WERI-Rb-1 (cell line): ENCODE results near the gene CRYM.

ENCODE experiments used
- DNase-seq: peaks from one replicate; pipeline ENCODE4 v3.0.0-alpha.2; 2020
- H3K27ac ChIP-seq: fragments of 250-450 bp; sonication (Bioruptor Pico); 2 replicates; pipeline ENCODE4 v1.5.1; 2020; ENCODE audit warnings: mild to moderate bottlenecking, moderate library complexity
- H3K27me3 ChIP-seq: fragments of 250-450 bp; sonication (Bioruptor Pico); 2 replicates; pipeline ENCODE4 v1.5.1; 2021; ENCODE audit warnings: mild to moderate bottlenecking, low read depth, moderate library complexity; ENCODE audit not compliant: insufficient read depth, severe bottlenecking
- H3K36me3 ChIP-seq: fragments of 250-450 bp; sonication (Bioruptor Pico); 2 replicates; pipeline ENCODE4 v1.5.1; 2020; ENCODE audit warnings: mild to moderate bottlenecking, moderate library complexity
- H3K4me3 ChIP-seq: 2 replicates; pipeline ENCODE4 v1.5.1; 2011; ENCODE audit warnings: low read depth, mild to moderate bottlenecking, control low read depth, low read length
- H3K9me3 ChIP-seq: fragments of 250-450 bp; sonication (Bioruptor Pico); 2 replicates; pipeline ENCODE4 v1.5.1; 2021; ENCODE audit warnings: mild to moderate bottlenecking, moderate library complexity; ENCODE audit not compliant: severe bottlenecking
- TF ChIP-seq, protein P1 (sequence below): IDR thresholded peaks from 2 replicates; pipeline ENCODE4 v1.5.1; 2011; ENCODE audit warnings: low read depth, mild to moderate bottlenecking, control low read depth, inconsistent platforms, low read length

Gene CRYM

DNA sequence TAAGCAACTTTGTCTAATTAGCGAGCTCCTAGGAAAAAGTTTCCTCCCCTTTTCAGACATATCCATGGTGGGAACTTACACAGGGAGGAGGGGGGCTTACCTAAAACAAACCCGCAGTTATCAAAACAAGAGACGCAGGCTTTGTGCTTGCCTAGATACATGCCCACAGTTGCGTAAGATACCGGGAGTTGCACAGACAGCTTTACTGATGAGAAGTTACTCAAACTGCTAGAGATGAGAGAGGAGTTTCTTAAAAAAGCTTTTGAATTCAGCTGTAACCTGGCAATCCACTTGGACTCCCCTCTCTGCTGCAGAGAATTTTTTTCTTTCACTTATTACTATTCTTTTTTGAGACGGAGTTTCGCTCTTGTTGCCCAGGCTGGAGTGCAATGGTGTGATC is 59.9 kb downstream of the CRYM start:
- peaks cover 3% of the 10 kb centered on the region for H3K9me3 ChIP-seq
- H3K27me3 ChIP-seq = no peaks in the 10 kb centered on the region
- no peak overlapping the region for H3K4me3 ChIP-seq
- no peaks in the 10 kb centered on the region for H3K36me3 ChIP-seq
- TF ChIP-seq, protein P1, sequence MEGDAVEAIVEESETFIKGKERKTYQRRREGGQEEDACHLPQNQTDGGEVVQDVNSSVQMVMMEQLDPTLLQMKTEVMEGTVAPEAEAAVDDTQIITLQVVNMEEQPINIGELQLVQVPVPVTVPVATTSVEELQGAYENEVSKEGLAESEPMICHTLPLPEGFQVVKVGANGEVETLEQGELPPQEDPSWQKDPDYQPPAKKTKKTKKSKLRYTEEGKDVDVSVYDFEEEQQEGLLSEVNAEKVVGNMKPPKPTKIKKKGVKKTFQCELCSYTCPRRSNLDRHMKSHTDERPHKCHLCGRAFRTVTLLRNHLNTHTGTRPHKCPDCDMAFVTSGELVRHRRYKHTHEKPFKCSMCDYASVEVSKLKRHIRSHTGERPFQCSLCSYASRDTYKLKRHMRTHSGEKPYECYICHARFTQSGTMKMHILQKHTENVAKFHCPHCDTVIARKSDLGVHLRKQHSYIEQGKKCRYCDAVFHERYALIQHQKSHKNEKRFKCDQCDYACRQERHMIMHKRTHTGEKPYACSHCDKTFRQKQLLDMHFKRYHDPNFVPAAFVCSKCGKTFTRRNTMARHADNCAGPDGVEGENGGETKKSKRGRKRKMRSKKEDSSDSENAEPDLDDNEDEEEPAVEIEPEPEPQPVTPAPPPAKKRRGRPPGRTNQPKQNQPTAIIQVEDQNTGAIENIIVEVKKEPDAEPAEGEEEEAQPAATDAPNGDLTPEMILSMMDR = no peak
- no peak for DNase-seq
- H3K27ac ChIP-seq = no peak overlapping the region

DNA sequence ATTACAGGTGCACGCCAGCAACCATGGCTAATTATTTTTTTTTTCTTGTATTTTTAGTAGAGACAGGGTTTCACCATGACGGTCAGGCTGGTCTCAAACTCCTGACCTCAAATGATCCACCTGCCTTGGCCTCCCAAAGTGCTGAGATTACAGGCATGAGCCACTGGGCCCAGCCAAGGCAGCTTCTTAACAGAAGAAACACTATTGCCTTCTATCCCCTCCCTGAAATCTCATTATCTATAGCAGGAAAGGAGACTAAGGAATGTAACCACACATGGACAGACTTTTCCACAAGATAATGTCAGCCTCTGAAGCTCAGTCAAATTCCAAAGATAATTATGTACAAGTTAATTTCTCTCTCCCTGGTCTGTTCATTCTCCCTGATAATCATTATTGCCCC is 61.0 kb downstream of the CRYM start:
- Histone ChIP-seq H3K4me3 (no peak overlapping the region), H3K27ac (no peak overlapping the region), H3K27me3 (no peaks in the 10 kb centered on the region), H3K36me3 (no peaks in the 10 kb centered on the region), H3K9me3 (peaks cover 3% of the 10 kb centered on the region)
- no peak for DNase-seq
- TF ChIP-seq, protein P1 = no peak

DNA sequence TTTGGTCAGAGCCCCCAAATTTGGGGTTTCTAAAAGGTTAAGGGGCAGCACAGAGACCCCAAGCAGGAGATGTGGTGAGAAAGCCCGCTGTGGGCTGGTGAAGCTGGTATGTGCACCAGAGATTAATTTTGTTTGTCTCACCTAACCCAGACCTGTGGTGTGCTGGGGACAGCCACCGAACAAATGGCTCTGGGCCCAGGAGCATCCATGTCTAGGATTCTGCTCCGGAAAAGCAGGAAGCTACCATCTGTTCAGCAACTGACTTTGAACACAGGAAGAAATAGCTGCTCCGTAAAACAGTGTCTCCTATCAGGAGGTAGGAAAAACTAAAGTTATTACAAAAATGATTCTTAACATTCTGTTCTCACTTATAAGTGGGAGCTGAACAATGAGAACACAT is 64.0 kb downstream of the CRYM start:
- DNase-seq = no peak

DNA sequence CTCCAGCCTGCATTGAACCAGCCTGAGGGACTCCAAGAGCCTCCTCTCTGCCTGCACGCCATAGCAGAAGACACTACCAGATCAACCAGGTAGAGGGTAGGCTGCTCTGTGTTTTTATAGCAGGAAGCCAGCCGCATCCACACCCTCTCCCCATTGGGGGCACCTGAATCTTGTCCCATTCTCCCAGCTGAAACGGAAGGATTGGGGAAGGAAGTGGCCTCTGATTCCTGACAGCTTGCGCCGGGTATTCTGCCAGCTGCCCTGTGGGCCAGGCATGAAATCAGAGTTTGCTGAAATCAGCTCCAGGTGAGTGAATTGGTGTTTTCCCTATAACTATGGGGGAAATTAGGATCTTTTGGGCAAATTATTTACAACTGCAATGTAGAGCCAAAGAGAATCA is 66.6 kb downstream of the CRYM start, which contains the start of gene ZP2:
Gene ZP2, minus strand, starts transcription at position 89 of the 400 bp plus-strand sequence. Its CDS starts 27 bp downstream, at position 62.
- Histone ChIP-seq H3K9me3 (no peaks in the 10 kb centered on the region), H3K36me3 (no peaks in the 10 kb centered on the region), H3K27ac (no peak within 1 kb of the TSS), H3K27me3 (no peaks in the 10 kb centered on the region), H3K4me3 (no peak within 1 kb of the TSS)
- DNase-seq = no peak
- TF ChIP-seq, protein P1 = no peak

More for the DNA sequence above, 64.0 kb downstream of the CRYM start:
- Histone ChIP-seq H3K4me3 (no peak overlapping the region), H3K9me3 (peaks cover 3% of the 10 kb centered on the region), H3K27me3 (no peaks in the 10 kb centered on the region), H3K36me3 (no peaks in the 10 kb centered on the region), H3K27ac (no peak overlapping the region)
- TF ChIP-seq, protein P1 = no peak
